ENCODE data around the gene PCDHA8. TPM values are rescaled to one million over a fixed set of nuclear protein-coding genes. Genes with fewer than 3 reads are reported as not detected.
A peak's percentile ranks its signal among the peaks of the same experiment; 100 is the strongest.
"Not testable (repeated sequence)": the region's sequence is repeated elsewhere in the genome, so short reads cannot be mapped to it uniquely, and the experiment has no call there.

The PCDHA8 gene
- total and polyA plus RNA-seq, 12 donors = 0.04 to 0.13 TPM; not detected in 10

DNA sequence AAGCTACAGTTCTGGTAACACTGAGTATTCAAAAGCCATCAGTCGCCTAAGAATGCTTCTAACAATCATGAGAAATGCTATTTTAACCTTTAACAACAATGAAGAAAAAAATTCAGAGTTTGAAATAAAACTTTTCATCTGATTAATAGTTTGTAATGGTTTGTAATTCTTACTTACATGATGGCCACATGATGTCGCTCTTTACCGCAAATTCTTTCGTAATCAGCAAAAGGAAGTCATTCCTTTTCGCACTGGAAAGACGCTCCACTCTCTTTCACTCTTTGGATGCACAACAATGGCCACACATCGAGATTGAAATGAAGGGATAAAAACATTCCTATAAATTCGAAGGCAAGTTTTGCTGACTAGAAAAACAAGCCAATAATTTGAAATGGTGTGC, 7.0 kb upstream of the PCDHA8 start, which contains the start of gene PCDHA7:
TSS of gene PCDHA7 (plus strand) at position 277 of the 400 bp plus-strand sequence. CDS start at position 392, 115 bp downstream.
- intact Hi-C loops (cut with DNase I) = loop anchor here in 2 of 10 donors (5.0 to 10.0 kb wide), 2 partner anchors 208 to 211 kb away; no protein-coding TSS in a partner anchor
- H3K36me3 ChIP-seq = no peaks in the 10 kb centered on the region
- no peaks in the 10 kb centered on the region for H3K4me1 ChIP-seq
- peak within 1 kb of the TSS in 2 of 10 donors; percentile 32 to 38 for H3K4me3 ChIP-seq
- peaks cover 0 to 62% (median 20%) of the 10 kb centered on the region in 11 donors for H3K9me3 ChIP-seq
- H3K27ac ChIP-seq = no peak within 1 kb of the TSS
- H3K27me3 ChIP-seq = peaks cover 0 to 93% (median 54%) of the 10 kb centered on the region in 7 donors
- TF ChIP-seq, protein P1, sequence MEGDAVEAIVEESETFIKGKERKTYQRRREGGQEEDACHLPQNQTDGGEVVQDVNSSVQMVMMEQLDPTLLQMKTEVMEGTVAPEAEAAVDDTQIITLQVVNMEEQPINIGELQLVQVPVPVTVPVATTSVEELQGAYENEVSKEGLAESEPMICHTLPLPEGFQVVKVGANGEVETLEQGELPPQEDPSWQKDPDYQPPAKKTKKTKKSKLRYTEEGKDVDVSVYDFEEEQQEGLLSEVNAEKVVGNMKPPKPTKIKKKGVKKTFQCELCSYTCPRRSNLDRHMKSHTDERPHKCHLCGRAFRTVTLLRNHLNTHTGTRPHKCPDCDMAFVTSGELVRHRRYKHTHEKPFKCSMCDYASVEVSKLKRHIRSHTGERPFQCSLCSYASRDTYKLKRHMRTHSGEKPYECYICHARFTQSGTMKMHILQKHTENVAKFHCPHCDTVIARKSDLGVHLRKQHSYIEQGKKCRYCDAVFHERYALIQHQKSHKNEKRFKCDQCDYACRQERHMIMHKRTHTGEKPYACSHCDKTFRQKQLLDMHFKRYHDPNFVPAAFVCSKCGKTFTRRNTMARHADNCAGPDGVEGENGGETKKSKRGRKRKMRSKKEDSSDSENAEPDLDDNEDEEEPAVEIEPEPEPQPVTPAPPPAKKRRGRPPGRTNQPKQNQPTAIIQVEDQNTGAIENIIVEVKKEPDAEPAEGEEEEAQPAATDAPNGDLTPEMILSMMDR (IDR thresholded peaks at IDR 0.05) = peak in 3 of 9 donors; percentile 18 to 37 (median 24)
- 6 to 12% methylated on average over 8 of the region's 8 CpGs for WGBS, 2 donors
- ATAC-seq (no peak), DNase-seq (no peak)

DNA sequence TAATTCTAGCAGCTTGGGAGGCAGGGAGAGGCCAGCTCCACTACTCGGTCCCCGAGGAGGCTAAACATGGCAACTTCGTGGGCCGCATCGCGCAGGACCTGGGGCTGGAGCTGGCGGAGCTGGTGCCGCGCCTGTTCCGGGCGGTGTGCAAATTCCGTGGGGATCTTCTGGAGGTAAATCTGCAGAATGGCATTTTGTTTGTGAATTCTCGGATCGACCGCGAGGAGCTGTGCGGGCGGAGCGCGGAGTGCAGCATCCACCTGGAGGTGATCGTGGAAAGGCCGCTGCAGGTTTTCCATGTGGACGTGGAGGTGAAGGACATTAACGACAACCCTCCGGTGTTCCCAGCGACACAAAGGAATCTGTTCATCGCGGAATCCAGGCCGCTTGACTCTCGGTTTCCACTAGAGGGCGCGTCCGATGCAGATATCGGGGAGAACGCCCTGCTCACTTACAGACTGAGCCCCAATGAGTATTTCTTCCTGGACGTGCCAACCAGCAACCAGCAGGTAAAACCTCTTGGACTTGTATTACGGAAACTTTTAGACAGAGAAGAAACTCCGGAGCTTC, 6.5 kb upstream of the PCDHA8 start:
- WGBS, 2 donors = 16 to 19% methylated on average over 23 to 26 of the region's 38 CpGs
- Histone ChIP-seq H3K4me3 (peak overlapping the region in 2 of 10 donors; percentile 32 to 38), H3K27me3 (peaks cover 0 to 93% (median 55%) of the 10 kb centered on the region in 7 donors), H3K9me3 (peaks cover 0 to 59% (median 15%) of the 10 kb centered on the region in 11 donors)
- not testable (repeated sequence) for ATAC-seq, H3K36me3 ChIP-seq, DNase-seq, H3K27ac ChIP-seq, H3K4me1 ChIP-seq
- intact Hi-C loops (cut with DNase I) = loop anchor here in 2 of 10 donors (5.0 to 10.0 kb wide), 2 partner anchors 208 to 210 kb away; no protein-coding TSS in a partner anchor

- DNase-seq = no peak
- intact Hi-C loops (cut with DNase I) = loop anchor here in 1 of 10 donors (10.0 kb wide), 1 partner anchor 209 kb away; no protein-coding TSS in a partner anchor
- TF ChIP-seq, protein P1 (IDR thresholded peaks at IDR 0.05) = no peak
- no peaks in the 10 kb centered on the region for H3K36me3 ChIP-seq
- WGBS, 2 donors = 30 to 39% methylated on average over 103 of the region's 103 CpGs
- H3K4me3 ChIP-seq = no peak overlapping the region
- H3K27ac ChIP-seq = no peak overlapping the region
- H3K9me3 ChIP-seq = peaks cover 0 to 58% (median 7%) of the 10 kb centered on the region in 11 donors
- no peak for ATAC-seq
- no peaks in the 10 kb centered on the region for H3K4me1 ChIP-seq
- H3K27me3 ChIP-seq = peaks cover 0 to 93% (median 60%) of the 10 kb centered on the region in 7 donors
These were observed 5.1 kb upstream of the PCDHA8 start for GRCh38 chr5:140835622-140836510.

DNA sequence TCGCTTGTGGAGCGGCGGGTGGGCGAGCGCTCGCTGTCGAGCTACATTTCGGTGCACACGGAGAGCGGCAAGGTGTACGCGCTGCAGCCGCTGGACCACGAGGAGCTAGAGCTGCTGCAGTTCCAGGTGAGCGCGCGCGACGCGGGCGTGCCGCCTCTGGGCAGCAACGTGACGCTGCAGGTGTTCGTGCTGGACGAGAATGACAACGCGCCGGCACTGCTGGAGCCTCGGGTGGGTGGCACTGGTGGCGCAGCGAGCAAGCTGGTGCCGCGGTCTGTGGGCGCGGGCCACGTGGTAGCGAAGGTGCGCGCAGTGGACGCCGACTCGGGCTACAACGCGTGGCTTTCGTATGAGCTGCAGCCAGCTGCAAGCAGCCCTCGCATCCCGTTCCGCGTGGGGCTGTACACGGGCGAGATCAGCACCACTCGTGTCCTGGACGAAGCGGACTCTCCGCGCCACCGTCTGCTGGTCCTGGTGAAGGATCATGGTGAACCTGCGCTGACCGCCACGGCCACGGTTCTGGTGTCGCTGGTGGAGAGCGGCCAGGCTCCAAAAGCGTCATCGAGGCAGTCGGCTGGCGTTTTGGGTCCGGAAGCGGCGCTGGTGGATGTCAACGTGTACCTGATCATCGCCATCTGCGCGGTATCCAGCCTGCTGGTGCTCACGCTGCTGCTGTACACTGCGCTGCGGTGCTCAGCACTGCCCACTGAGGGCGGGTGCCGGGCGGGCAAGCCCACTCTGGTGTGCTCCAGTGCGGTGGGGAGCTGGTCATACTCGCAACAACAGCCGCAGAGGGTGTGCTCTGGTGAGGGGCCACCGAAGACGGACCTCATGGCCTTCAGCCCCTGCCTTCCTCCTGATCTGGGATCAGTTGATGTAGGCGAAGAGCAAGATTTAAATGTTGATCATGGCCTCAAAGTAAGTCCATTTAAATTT, 2.1 kb downstream of the PCDHA8 start:
- no peaks in the 10 kb centered on the region for H3K36me3 ChIP-seq
- WGBS, 2 donors = 33 to 43% methylated on average over 56 to 87 of the region's 87 CpGs
- no peak for ATAC-seq
- H3K27ac ChIP-seq = no peak overlapping the region
- intact Hi-C loops (cut with DNase I) = no loop called here
- no peak overlapping the region for H3K4me3 ChIP-seq
- H3K27me3 ChIP-seq = peaks cover 0 to 94% (median 44%) of the 10 kb centered on the region in 7 donors
- no peak for DNase-seq
- no peaks in the 10 kb centered on the region for H3K4me1 ChIP-seq
- H3K9me3 ChIP-seq = peaks cover 0 to 56% (median 8%) of the 10 kb centered on the region in 11 donors
- TF ChIP-seq, protein P1 (IDR thresholded peaks at IDR 0.05) = no peak

DNA sequence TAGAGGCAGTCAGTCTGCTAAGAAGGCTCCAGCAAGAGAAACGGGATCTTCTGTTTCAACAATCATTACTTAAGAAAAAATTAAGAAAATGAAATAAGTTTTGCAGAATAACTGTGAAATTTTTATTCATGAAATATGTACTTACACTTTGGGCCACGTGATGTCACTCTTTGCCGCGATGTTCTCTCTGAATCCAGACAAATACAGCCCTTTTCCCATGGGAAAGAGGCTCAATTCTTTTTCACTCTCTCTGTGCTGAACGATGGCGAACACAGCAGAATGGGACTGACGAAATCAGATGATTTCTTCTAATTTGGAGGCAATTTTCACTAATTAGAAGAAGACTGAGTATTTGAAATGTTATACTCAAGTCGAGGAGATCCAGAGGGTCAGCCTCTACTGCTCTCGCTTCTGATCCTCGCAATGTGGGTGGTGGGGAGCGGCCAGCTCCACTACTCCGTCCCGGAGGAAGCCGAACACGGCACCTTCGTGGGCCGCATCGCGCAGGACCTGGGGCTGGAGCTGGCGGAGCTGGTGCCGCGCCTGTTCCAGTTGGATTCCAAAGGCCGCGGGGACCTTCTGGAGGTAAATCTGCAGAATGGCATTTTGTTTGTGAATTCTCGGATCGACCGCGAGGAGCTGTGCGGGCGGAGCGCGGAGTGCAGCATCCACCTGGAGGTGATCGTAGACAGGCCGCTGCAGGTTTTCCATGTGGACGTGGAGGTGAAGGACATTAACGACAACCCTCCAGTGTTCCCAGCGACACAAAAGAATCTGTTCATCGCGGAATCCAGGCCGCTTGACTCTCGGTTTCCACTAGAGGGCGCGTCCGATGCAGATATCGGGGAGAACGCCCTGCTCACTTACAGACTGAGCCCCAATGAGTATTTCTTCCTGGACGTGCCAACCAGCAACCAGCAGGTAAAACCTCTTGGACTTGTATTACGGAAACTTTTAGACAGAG, 7.4 kb downstream of the PCDHA8 start, which contains the start of gene PCDHA9:
TSS of gene PCDHA9 (plus strand) at position 244 of the 964 bp plus-strand sequence. CDS start at position 358, 114 bp downstream.
- ATAC-seq; intact Hi-C loops (cut with DNase I); DNase-seq; H3K36me3 ChIP-seq; H3K4me1 ChIP-seq; H3K27ac ChIP-seq; H3K4me3 ChIP-seq: not testable (repeated sequence)
- Histone ChIP-seq H3K9me3 (peaks cover 0 to 56% (median 5%) of the 10 kb centered on the region in 11 donors), H3K27me3 (peaks cover 0 to 87% (median 49%) of the 10 kb centered on the region in 7 donors)
- 12 to 14% methylated on average over 35 to 46 of the region's 48 CpGs for WGBS, 2 donors
